HPDE6-E6E7 (cell line): ENCODE data around the gene YPEL4.

Experiments used
- DNase-seq: peaks from one replicate; pipeline ENCODE4 v3.0.0; 2011; ENCODE audit warnings: missing footprints; ENCODE audit errors: extremely low spot score

YPEL4 gene

DNA sequence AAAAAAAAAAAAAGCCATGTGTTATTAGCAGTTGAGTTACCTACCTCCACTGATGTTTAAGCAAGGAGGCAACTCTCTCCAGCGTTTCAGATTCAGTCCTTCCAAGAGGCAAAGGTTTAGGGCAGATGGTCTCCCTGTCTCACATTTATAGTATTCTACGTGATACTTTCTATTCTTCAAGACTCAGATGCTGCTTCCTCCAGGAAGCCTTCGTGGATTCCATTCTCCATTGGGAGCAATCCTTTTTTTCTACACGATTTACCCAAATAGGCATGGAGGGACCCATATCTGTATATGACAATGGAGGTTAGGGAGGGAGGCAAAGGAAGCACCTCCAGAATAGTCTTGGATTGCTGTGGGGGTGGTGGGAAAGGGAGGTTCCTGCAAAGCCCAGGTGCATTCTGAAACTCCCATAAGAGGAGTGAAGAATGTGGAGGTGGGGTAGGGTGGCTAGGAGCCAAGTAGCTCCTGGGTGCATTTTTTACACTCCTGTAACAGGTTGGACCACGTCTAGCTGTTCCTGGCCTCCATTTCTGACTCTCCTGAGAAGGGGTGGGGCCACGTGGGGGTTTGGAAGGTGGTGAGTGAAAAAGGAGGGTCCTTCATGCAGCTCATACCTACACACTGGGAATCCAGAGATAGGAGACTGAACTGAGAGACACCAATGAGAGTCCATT, 16.2 kb downstream of the YPEL4 start:
- no peak for DNase-seq

DNA sequence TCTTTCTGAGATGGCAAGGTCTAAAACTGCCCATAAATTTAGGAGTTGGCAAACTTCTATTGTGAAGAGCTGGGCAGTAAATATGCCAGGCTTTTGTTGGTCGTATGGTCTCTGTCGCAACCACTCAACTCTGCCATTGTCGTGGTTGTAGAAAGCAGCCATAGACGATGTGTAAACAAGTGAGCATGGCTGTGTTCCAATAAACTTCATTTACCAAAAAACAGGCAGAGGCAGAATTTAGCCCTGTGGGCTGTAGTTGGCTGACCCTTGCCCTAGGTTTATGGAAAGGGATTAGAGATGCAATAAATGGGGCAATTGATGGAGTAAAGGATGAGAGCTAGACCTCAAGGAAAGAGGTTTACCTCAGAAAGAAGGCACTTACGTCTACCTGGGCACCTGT, 17.6 kb downstream of the YPEL4 start:
- DNase-seq = no peak

DNA sequence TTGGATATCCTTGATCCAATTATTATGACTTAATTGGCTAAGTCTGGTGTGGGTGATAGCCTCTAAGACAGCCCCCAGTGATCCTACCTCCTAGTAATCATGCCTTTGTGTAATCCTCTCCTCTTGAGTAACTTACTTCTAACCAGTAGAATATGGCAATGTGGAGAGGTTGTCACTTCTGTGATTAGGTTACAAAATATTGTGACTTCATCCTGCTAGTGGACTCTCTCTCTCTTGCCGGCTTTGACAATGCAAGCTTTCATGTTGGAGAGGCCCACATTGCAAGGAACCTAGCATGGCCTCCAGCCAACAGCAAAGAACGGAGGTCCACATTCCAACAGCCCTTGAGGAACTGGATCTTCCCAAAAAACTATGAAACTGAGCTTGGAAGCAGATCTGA, 19.5 kb downstream of the YPEL4 start:
- DNase-seq = no peak

DNA sequence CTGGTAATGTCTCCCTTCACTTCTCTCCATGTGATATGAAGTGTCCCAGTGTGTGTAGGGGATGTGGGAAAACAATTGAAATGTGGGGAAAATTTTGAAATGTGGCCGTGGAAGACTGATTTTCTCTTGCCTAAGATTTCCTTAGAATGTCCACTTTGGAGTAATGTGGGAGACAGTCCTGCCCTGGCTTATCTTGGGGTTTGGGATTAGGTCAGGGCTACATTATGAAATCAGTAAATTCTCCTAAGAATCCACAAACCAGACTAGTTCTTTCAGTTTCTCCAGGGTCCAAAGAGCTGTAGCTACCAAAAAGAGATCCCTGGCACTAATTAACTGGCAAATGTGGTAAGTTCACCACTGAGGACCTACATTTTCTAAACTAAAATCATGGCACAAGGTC, 22.8 kb downstream of the YPEL4 start:
- DNase-seq = no peak

DNA sequence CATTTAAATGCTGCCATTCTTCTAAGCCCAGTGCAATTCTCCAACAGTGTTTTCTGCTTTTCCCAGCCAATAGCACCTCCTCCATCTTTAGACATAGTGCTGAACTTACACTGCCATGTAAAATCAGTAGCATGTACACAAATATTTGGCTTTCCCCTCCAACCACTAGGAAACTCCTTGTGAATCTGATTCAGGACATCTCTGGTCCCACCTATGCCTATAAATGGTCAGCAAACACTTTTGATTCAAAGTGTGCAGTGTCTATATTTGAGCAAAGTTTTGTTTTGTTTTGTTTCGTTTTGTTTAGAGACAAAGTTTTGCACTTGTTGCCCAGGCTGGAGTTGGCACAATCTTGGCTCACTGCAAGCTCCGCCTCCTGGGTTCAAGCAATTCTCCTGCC, 24.8 kb downstream of the YPEL4 start:
- no peak for DNase-seq

DNA sequence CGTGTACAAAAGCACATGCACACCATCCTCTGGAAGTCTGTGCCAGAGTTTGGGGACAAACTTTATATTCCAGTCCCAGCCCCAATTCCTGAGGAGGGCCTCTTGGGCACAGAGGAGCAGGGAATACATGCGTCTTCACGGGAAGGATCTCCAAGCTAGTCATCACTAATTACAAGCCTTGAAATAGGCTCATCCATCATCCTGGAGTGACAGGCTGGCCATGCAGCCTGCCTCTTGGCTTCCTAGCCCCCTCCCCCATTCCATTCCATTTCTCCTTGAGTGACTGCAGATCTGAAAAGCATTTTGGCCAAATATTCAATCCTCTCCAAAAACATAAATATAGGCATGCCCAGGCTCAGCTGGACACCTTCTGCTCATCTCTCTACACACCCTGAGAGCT, 27.4 kb downstream of the YPEL4 start:
- no peak for DNase-seq

DNA sequence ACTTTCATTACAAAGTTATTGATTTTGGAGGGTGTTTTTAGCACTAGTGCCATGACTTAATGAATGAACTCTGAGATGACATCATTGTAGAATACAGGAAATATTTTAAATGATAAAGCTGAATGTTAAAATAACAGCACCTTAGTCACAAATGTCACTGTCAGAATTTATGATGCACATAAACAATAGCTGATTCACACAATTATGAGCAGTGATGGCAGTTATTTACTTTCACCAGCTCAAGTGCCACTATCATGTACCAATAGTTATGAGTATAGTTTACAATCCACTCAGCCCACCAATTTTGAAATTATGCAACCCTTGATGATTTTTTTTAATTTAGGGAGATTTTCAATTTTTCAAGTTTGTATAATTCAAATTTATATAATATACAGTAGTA, 29.2 kb downstream of the YPEL4 start:
- no peak for DNase-seq

DNA sequence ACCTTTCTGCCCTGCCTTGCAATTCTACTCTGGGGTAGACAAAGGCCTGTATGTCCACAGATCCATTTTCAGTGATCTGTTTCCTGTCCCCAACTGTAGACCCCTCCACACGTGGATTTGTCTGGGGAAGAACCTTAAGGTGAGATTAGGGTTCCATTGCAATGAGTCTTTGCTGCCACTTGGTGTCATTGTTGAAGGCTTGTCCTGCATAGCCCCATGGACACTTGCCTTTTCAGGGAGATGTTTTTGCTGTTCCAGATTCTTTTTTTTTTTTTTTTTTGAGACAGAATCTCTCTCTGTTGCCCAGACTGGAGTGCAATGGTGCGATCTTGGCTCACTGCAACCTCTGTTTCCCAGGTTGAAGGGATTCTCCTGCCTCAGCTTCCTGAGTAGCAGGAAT, 30.4 kb downstream of the YPEL4 start:
- no peak for DNase-seq

DNA sequence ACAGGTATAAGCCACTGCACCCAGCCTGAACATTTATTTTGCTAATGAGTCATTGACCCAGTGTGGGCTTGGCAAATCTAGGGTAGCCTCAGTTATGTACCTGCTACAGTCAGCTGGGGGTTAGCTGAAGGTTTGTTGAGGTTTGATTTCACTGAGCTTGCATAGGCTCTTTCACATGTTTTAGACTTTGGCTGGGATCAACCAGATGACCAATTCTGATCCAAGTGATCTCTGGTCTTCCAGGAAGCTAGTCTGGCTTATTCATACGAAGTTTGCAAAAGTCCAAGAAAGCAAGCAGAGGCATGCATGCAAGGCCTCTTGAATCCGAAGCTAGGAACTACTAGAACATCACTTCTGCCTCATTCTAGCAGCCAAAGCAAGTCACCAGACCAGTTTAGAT, 31.3 kb downstream of the YPEL4 start:
- DNase-seq = peak; percentile 36

DNA sequence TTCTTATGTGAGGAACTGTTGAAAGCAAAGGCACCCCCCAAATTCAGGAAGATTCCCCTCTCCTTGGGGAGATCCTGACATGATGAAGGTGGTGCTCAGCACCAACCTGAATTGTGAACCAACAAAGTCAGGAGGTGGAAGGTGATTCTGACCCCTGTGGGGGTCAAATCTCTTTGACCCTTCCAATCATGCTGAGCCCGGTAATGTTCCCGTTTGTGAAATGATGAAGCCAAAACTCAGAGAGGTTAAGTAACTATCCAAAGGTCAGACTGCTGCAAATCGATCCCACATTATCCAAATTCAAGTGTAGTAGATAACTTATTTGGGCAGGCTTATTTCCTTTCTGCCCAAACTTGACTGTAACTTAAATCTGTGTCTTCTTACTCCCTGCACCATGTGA, 33.1 kb downstream of the YPEL4 start:
- DNase-seq = no peak

DNA sequence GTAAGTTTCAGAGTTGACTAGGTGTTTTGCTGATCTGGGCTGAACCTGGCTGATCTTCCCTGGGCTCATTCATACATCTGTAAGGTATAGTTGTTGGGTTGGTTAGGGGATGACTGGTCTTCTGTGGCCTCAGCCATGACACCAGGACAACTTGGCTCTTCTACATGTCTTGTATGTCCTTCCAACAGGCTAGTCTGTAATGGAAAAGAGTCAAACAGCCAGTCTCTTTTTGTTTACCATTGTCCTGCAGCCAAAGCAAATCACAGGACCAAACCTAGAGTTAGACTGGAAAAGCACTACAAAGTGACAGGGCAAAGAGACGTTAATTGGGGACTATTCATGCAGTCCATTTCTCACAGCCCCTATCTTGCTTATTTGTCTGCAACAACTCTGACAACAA, 34.4 kb downstream of the YPEL4 start:
- DNase-seq = no peak

DNA sequence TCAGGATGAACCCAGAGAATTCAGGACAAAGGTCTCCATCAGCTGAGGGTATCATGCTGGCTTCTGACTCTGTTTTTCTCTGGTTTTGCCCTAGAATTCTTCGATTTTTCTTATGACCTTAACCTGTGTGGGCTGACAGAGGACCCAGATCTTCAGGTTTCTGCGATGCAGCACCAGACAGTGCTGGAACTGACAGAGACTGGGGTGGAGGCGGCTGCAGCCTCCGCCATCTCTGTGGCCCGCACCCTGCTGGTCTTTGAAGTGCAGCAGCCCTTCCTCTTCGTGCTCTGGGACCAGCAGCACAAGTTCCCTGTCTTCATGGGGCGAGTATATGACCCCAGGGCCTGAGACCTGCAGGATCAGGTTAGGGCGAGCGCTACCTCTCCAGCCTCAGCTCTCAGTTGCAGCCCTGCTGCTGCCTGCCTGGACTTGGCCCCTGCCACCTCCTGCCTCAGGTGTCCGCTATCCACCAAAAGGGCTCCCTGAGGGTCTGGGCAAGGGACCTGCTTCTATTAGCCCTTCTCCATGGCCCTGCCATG, 35.4 kb downstream of the YPEL4 start:
- DNase-seq = no peak

DNA sequence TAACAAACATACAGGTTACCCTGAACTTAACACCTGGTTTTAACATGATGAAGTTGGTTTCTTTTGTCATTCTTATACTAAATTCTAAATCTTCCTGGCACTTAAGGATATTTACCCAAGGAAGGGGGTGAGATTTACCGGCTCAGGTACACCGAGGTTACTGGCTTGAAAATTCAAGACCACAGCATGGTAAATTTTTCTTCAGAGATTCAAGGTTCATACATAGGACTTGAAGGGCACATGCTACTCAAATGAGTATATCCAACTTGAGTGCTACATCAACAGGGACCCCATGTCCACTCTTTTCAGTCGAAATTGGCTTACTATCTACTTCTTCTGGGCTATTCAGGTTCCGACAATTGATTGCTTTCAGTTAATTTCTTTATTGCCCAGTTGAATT, 39.5 kb downstream of the YPEL4 start:
- DNase-seq = no peak

DNA sequence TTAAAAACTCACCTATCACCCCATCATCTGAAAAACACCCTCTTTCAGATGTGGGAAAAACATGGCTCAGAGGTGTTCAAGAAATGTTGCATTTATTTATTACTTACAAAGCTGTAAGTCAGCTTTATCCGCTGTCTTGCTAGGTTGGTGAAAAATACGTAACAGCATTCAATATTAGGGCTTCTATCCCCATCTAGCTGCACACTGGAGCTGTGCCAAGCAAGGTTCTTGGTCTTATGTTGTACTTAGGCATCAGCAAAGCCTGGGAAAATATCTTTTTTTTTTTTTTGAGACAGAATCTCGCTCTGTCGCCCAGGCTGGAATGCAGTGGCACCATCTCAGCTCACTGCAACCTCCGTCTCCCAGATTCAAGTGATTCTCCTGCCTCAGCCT, 44.7 kb downstream of the YPEL4 start:
- no peak for DNase-seq

DNA sequence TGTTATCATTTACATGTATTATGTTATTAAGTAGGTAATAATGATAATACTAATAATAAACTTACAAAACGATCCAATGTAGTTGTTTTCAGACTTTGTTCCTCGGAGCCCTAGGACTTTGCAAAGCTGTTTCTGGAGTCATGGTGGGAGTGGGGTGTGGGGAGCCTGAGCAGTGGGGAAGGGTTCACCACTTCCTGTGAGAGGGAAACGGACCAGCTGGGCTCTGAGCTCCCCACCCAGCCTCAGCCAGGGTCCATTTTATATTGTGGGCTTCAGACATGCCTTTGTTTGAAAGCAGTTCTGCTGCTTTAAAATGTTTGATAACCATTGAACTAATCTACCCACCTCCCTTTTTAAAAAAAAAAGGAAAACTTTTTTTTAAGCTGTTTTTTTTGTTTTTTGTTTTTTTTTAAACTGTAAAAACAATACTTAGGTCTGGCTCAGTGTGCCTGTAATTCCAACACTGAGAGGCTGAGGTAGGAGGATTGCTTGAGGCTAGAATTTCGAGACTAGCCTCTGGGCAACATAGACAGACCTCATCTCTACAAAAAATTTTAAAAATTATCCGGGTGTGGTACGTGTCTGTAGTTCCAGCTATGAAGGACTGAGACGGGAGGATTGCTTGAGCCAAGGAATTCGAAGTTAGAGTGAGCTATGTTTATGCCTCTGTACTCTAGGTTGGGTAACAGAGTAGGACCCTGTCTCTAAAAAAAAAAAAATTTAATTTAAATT, 45.2 kb downstream of the YPEL4 start:
- DNase-seq = no peak

DNA sequence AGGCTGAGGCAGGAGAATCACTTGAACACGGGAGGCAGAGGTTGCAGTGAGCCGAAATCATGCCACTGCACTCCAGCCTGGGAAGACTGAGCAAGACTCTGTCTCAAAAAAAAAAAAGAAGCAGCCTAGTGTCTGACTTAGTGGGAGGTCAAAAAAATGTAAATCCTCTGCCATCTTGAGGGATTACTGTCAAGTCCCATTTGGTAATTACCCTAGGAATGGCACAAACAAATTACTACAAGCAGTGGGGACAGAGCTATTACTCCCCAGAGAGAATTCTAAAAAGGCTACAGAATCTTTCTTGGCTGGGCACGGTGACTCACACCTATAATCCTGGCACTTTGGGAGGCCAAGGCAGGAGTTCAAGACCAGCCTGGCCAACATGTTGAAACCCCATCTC, 48.4 kb downstream of the YPEL4 start:
- DNase-seq = no peak

DNA sequence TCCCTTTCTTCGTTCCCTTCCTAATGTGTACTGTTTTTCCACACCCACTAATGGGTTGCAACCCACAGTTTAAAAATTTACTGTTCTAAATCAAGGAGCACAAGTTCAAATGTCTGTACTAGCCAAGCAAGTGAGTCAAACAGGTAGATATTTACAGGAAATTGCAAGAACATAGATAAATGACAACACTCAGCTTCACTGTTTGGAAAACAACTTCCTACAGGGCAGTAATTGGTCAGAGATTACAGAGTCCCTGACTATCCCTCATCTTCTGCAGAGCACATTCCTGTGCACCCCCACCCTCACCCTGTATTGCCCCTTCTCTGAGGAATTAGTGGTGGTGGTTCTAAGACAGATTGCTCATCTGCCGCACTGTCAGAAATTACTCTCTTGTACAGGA, 50.3 kb downstream of the YPEL4 start:
- DNase-seq = no peak

DNA sequence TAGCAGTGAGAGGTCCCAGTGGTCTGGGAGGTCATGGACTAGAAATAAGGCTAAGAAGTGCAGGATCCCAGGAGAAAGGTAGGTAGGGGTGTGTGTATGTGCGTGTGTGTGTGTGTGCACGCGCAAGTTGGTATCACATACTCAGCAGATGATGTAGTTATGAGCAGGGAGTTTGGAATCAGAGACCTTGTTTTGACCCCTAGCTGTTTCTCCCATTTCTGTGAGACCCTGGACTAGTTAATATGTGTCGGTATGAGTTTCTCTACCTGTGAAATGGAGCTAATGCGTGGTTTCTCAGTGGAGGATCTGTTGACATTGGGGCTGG, 50.9 kb downstream of the YPEL4 start:
- no peak for DNase-seq

DNA sequence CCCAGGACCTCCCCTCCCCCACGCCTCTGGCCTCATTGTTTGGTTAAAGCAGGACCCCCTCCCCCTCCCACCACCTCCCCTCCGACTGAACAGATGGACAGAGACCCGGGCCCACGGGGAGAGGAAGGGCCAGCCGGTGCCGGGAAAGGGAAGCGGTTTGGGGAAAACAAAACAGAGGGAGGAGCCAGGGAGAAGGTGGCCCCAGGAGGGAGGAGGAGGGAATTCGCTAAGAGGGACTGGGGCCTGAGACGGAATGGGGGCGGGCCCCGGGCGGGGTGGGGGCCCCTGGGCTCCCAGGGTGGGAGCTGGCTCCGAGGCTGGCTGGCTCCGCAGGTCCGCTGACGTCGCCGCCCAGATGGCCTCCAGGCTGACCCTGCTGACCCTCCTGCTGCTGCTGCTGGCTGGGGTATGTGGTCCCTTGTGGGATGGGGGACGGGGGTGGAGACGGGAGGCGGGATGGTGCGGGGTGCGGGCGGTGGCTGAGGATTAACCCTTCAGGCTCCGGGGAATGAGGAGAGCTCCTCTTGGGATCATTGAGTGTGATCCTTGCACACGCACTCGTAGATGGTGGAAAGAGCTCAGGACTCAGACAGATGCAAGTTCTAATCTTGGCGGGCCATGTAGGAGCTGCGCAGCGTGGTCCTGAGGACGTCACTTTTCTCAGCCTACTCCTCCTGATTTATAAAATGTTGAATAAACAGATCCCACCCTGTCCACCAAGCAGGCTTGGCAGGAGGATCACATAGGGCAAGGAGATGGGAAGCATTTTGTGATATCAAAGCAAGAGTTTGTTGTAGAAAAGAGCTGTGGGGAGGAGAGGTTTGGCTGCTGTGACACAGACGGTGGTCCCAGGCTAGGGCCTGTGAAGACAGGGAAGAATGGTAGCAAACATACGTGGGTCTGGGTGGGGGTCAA, 51.5 kb downstream of the YPEL4 start:
- DNase-seq = no peak

DNA sequence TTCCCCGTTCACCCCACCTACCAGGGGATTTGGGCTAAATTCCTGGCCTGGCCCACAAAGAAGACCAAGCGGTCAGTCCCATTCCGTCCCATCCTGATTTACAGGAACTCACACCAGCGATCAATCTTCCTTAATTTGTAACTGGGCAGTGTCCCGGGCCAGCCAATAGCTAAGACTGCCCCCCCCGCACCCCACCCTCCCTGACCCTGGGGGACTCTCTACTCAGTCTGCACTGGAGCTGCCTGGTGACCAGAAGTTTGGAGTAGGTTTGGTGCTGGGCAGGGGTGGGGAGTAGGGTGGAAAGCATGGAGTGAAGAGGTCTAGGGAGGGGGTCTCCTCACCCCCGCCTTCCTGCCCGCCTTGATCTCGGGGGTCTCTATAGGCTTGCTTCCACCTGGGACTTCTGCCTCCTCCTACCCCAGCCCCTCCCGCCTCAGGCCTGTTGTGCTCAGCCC, 52.2 kb downstream of the YPEL4 start, which contains the start of gene SERPING1:
TSS of gene SERPING1 (plus strand) at position 225 of the 455 bp plus-strand sequence. CDS start 586 bp downstream, outside the sequence.
- DNase-seq = no peak

DNA sequence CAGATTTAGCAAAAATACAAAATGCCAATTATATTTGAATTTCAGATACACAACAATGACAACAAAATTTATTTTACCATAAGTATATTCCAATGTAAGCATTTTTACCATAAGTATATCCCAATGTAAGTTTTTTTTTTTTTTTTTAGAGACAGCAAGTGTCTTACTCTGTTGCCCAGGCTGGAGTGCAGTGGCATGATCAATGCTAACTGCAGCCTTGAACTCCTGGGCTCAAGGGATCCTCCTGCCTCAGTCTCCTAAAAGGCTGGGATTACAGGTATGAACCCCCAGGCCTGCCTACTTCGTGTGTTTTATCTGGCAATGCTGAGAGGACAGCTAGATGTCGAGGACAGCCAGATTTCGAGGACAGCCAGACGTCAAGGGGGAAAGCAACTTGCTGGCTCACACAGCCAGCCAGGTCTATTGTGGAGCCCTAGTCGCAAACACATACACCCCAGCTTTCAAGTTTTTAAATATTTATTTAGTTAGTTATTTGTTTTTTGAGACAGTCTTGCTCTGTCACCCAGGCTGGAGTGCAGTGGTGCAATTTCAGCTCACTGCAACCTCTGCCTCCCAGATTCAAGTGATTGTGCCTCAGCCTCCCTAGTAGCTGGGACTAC, 53.3 kb downstream of the YPEL4 start:
- no peak for DNase-seq
